ENCODE results near the gene CES1. TPM values are rescaled to one million over a fixed set of nuclear protein-coding genes. Genes with fewer than 3 reads are reported as not detected.
"Not testable (repeated sequence)": the region's sequence is repeated elsewhere in the genome, so short reads cannot be mapped to it uniquely, and the experiment has no call there.

The CES1 gene
- total and polyA plus RNA-seq, 4 donors, result 61.8 to 598 (median 166) TPM

GRCh38 chr16:55809386-55809785 lies 23.5 kb downstream of the CES1 start:
- peaks cover 0 to 21% (median 5%) of the 10 kb centered on the region in 4 donors for H3K36me3 ChIP-seq (ENCODE audit: control insufficient read depth in 4 of 4, insufficient read depth in 4 of 4, low read length in 4 of 4)
- peaks cover 0 to 4% (median 0%) of the 10 kb centered on the region in 3 donors for H3K27me3 ChIP-seq (ENCODE audit: control insufficient read depth in 3 of 3, insufficient read depth in 3 of 3, low read length in 2 of 3)
- WGBS, 2 donors, result 67 to 71% methylated on average over 5 of the region's 5 CpGs
- TF ChIP-seq CTCF (IDR thresholded peaks at IDR 0.05; ENCODE audit: control extremely low read depth, extremely low read depth), result no peak
- ATAC-seq (ENCODE audit: insufficient read depth, low FRiP score), result no peak
- H3K4me1 ChIP-seq (ENCODE audit: control insufficient read depth in 5 of 5, insufficient read depth in 5 of 5, low read length in 5 of 5), result no peaks in the 10 kb centered on the region
- no peaks in the 10 kb centered on the region for H3K9me3 ChIP-seq (ENCODE audit: control insufficient read depth in 4 of 4, insufficient read depth in 3 of 4, low read length in 3 of 4)
- no peak overlapping the region for H3K27ac ChIP-seq (ENCODE audit: low read depth in 1 of 2, low read length in 1 of 2)
- no peak for DNase-seq
- no peak overlapping the region for H3K9ac ChIP-seq (ENCODE audit: insufficient read depth in 1 of 2, low read length in 2 of 2)
- no peak overlapping the region for H3K4me3 ChIP-seq

GRCh38 chr16:55808286-55808685 lies 24.6 kb downstream of the CES1 start:
- H3K36me3 ChIP-seq (ENCODE audit: control insufficient read depth in 4 of 4, insufficient read depth in 4 of 4, low read length in 4 of 4), result peaks cover 0 to 21% (median 5%) of the 10 kb centered on the region in 4 donors
- DNase-seq; H3K27me3 ChIP-seq (ENCODE audit: control insufficient read depth in 3 of 3, insufficient read depth in 3 of 3, low read length in 2 of 3); H3K9ac ChIP-seq (ENCODE audit: insufficient read depth in 1 of 2, low read length in 2 of 2); H3K27ac ChIP-seq (ENCODE audit: low read depth in 1 of 2, low read length in 1 of 2); H3K9me3 ChIP-seq (ENCODE audit: control insufficient read depth in 4 of 4, insufficient read depth in 3 of 4, low read length in 3 of 4); H3K4me3 ChIP-seq; H3K4me1 ChIP-seq (ENCODE audit: control insufficient read depth in 5 of 5, insufficient read depth in 5 of 5, low read length in 5 of 5); ATAC-seq (ENCODE audit: insufficient read depth, low FRiP score): not testable (repeated sequence)
- no CpG with 5 or more reads among the region's 1 CpG for WGBS, 2 donors

GRCh38 chr16:55805104-55805503 lies 27.8 kb downstream of the CES1 start:
- not testable (repeated sequence) for DNase-seq; H3K27ac ChIP-seq (ENCODE audit: low read depth in 1 of 2, low read length in 1 of 2); H3K4me1 ChIP-seq (ENCODE audit: control insufficient read depth in 5 of 5, insufficient read depth in 5 of 5, low read length in 5 of 5); H3K4me3 ChIP-seq; H3K9ac ChIP-seq (ENCODE audit: insufficient read depth in 1 of 2, low read length in 2 of 2); H3K27me3 ChIP-seq (ENCODE audit: control insufficient read depth in 3 of 3, insufficient read depth in 3 of 3, low read length in 2 of 3); H3K9me3 ChIP-seq (ENCODE audit: control insufficient read depth in 4 of 4, insufficient read depth in 3 of 4, low read length in 3 of 4); H3K36me3 ChIP-seq (ENCODE audit: control insufficient read depth in 4 of 4, insufficient read depth in 4 of 4, low read length in 4 of 4); ATAC-seq (ENCODE audit: insufficient read depth, low FRiP score)
- WGBS, 2 donors, result no CpG with 5 or more reads among the region's 6 CpGs

DNA sequence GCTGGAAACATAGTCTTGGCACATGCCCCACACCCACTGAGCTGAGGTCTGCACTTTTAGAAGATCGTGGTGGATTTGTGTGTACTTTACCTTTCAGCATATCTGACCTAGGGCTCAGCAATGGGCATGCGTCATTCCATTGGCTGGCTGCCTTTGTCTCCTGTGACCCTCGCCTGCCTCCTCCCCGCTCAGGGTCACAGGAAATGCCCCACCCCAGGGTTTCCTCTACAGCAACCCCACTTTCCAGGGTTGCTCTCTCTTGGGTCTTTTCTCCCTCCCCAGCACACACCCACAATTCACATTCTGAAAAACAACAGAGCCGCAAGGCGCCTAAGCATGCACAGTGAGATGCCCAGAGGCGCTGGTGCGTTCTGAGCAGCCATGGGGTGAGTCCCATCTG lies 29.2 kb downstream of the CES1 start:
- not testable (repeated sequence) for H3K27me3 ChIP-seq (ENCODE audit: control insufficient read depth in 3 of 3, insufficient read depth in 3 of 3, low read length in 2 of 3); H3K9ac ChIP-seq (ENCODE audit: insufficient read depth in 1 of 2, low read length in 2 of 2); H3K9me3 ChIP-seq (ENCODE audit: control insufficient read depth in 4 of 4, insufficient read depth in 3 of 4, low read length in 3 of 4); ATAC-seq (ENCODE audit: insufficient read depth, low FRiP score); DNase-seq; H3K4me3 ChIP-seq; H3K27ac ChIP-seq (ENCODE audit: low read depth in 1 of 2, low read length in 1 of 2); H3K36me3 ChIP-seq (ENCODE audit: control insufficient read depth in 4 of 4, insufficient read depth in 4 of 4, low read length in 4 of 4); H3K4me1 ChIP-seq (ENCODE audit: control insufficient read depth in 5 of 5, insufficient read depth in 5 of 5, low read length in 5 of 5)
- no CpG with 5 or more reads among the region's 8 CpGs for WGBS, 2 donors

DNA sequence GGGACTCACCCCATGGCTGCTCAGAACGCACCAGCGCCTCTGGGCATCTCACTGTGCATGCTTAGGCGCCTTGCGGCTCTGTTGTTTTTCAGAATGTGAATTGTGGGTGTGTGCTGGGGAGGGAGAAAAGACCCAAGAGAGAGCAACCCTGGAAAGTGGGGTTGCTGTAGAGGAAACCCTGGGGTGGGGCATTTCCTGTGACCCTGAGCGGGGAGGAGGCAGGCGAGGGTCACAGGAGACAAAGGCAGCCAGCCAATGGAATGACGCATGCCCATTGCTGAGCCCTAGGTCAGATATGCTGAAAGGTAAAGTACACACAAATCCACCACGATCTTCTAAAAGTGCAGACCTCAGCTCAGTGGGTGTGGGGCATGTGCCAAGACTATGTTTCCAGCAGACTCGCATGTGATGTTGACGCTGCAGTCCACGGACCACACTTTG lies 39.9 kb downstream of the CES1 start:
- not testable (repeated sequence) for ATAC-seq (ENCODE audit: insufficient read depth, low FRiP score)

GRCh38 chr16:55791512-55791911 lies 41.4 kb downstream of the CES1 start:
- DNase-seq; H3K9ac ChIP-seq (ENCODE audit: insufficient read depth in 1 of 2, low read length in 2 of 2); H3K27ac ChIP-seq (ENCODE audit: low read depth in 1 of 2, low read length in 1 of 2); ATAC-seq (ENCODE audit: insufficient read depth, low FRiP score); H3K9me3 ChIP-seq (ENCODE audit: control insufficient read depth in 4 of 4, insufficient read depth in 3 of 4, low read length in 3 of 4); H3K36me3 ChIP-seq (ENCODE audit: control insufficient read depth in 4 of 4, insufficient read depth in 4 of 4, low read length in 4 of 4); H3K4me3 ChIP-seq; H3K27me3 ChIP-seq (ENCODE audit: control insufficient read depth in 3 of 3, insufficient read depth in 3 of 3, low read length in 2 of 3); H3K4me1 ChIP-seq (ENCODE audit: control insufficient read depth in 5 of 5, insufficient read depth in 5 of 5, low read length in 5 of 5): not testable (repeated sequence)
- no CpG with 5 or more reads among the region's 6 CpGs for WGBS, 2 donors

More for the DNA sequence above, 39.9 kb downstream of the CES1 start:
- not testable (repeated sequence) for H3K9me3 ChIP-seq (ENCODE audit: control insufficient read depth in 4 of 4, insufficient read depth in 3 of 4, low read length in 3 of 4); H3K36me3 ChIP-seq (ENCODE audit: control insufficient read depth in 4 of 4, insufficient read depth in 4 of 4, low read length in 4 of 4); H3K9ac ChIP-seq (ENCODE audit: insufficient read depth in 1 of 2, low read length in 2 of 2); H3K27ac ChIP-seq (ENCODE audit: low read depth in 1 of 2, low read length in 1 of 2); H3K4me1 ChIP-seq (ENCODE audit: control insufficient read depth in 5 of 5, insufficient read depth in 5 of 5, low read length in 5 of 5); H3K4me3 ChIP-seq; DNase-seq; H3K27me3 ChIP-seq (ENCODE audit: control insufficient read depth in 3 of 3, insufficient read depth in 3 of 3, low read length in 2 of 3)
- no CpG with 5 or more reads among the region's 11 CpGs for WGBS, 2 donors

DNA sequence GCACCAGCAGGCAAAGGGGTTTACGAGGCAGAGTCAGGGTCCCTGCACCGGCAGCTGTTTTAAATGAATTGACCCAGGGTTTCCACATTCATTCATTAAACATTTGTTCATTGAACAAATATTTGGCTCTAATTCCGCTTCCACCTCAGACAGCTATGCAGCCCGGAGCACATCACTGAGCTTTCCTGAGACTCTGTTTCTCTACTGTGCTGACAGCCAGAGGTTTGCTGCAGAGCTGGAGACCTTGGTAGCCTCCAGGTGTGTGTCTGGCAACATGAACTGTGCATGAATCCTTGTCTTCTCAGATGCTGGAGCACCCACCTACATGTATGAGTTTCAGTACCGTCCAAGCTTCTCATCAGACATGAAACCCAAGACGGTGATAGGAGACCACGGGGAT lies 42.7 kb downstream of the CES1 start:
- not testable (repeated sequence) for DNase-seq; H3K9ac ChIP-seq (ENCODE audit: insufficient read depth in 1 of 2, low read length in 2 of 2); H3K36me3 ChIP-seq (ENCODE audit: control insufficient read depth in 4 of 4, insufficient read depth in 4 of 4, low read length in 4 of 4); ATAC-seq (ENCODE audit: insufficient read depth, low FRiP score); H3K9me3 ChIP-seq (ENCODE audit: control insufficient read depth in 4 of 4, insufficient read depth in 3 of 4, low read length in 3 of 4); H3K27ac ChIP-seq (ENCODE audit: low read depth in 1 of 2, low read length in 1 of 2); H3K4me1 ChIP-seq (ENCODE audit: control insufficient read depth in 5 of 5, insufficient read depth in 5 of 5, low read length in 5 of 5); H3K4me3 ChIP-seq; H3K27me3 ChIP-seq (ENCODE audit: control insufficient read depth in 3 of 3, insufficient read depth in 3 of 3, low read length in 2 of 3)
- 71 to 81% methylated on average over 2 of the region's 7 CpGs for WGBS, 2 donors

DNA sequence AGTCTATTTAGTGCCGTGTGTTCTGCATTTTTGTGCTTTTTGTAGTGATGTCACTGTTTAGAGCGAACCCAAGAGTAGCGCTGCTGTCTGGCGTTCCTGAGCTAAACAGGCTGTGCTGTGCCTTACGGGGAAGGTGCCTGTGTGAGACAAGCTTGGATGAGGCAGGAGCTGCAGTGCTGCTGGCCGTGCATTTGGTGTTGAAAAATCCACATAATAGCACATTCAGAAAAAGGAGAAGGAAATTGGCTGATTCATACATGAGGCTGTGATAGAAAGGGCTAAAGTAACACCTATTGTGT lies 50.2 kb downstream of the CES1 start:
- DNase-seq; ATAC-seq (ENCODE audit: insufficient read depth, low FRiP score); H3K4me3 ChIP-seq; H3K4me1 ChIP-seq (ENCODE audit: control insufficient read depth in 5 of 5, insufficient read depth in 5 of 5, low read length in 5 of 5); H3K9ac ChIP-seq (ENCODE audit: insufficient read depth in 1 of 2, low read length in 2 of 2); H3K27me3 ChIP-seq (ENCODE audit: control insufficient read depth in 3 of 3, insufficient read depth in 3 of 3, low read length in 2 of 3); H3K9me3 ChIP-seq (ENCODE audit: control insufficient read depth in 4 of 4, insufficient read depth in 3 of 4, low read length in 3 of 4); H3K36me3 ChIP-seq (ENCODE audit: control insufficient read depth in 4 of 4, insufficient read depth in 4 of 4, low read length in 4 of 4); H3K27ac ChIP-seq (ENCODE audit: low read depth in 1 of 2, low read length in 1 of 2): not testable (repeated sequence)
- WGBS, 2 donors, result 44 to 77% methylated on average over 1 to 2 of the region's 6 CpGs

Measured in lung (tissue), 12 donors.